Subcutaneous abdominal adipose tissue (tissue), 5 donors: ENCODE measurements around the gene TNFSF15.

ENCODE experiments used
- H3K27ac ChIP-seq: one replicate; pipeline ENCODE4 v1.7.0; 2013; ENCODE audit warnings: low read depth, mild to moderate bottlenecking, inconsistent platforms, low read length, moderate library complexity
- H3K27me3 ChIP-seq, 5 donors: one replicate each; pipeline ENCODE4 v1.7.0; 2013; ENCODE audit warnings: low read length in 5 of 5, inconsistent platforms in 1 of 5; ENCODE audit not compliant: control insufficient read depth in 5 of 5, insufficient read depth in 4 of 5
- H3K36me3 ChIP-seq, 5 donors: one replicate each; pipeline ENCODE4 v1.7.0; 2013; ENCODE audit warnings: low read length in 5 of 5; ENCODE audit not compliant: control insufficient read depth in 5 of 5, insufficient read depth in 5 of 5
- H3K4me1 ChIP-seq, 5 donors: one replicate each; pipeline ENCODE4 v1.7.0; 2013; ENCODE audit warnings: low read length in 5 of 5, mild to moderate bottlenecking in 3 of 5, moderate library complexity in 1 of 5; ENCODE audit not compliant: control insufficient read depth in 5 of 5, insufficient read depth in 5 of 5
- H3K4me3 ChIP-seq, 5 donors: one replicate each; pipeline ENCODE4 v1.7.0; 2013; ENCODE audit warnings: low read length in 5 of 5, low read depth in 1 of 5
- H3K9ac ChIP-seq, 5 donors: one replicate each; pipeline ENCODE4 v1.7.0; 2013; ENCODE audit warnings: low read length in 5 of 5, mild to moderate bottlenecking in 4 of 5, moderate library complexity in 3 of 5
- H3K9me3 ChIP-seq, 5 donors: one replicate each; pipeline ENCODE4 v1.7.0; 2013; ENCODE audit warnings: low read length in 5 of 5; ENCODE audit not compliant: control insufficient read depth in 5 of 5
- donor health status: healthy.
- donor health status: healthy.
- donor health status: healthy.
- donor health status: healthy.
- donor health status: healthy.

TNFSF15 gene

DNA sequence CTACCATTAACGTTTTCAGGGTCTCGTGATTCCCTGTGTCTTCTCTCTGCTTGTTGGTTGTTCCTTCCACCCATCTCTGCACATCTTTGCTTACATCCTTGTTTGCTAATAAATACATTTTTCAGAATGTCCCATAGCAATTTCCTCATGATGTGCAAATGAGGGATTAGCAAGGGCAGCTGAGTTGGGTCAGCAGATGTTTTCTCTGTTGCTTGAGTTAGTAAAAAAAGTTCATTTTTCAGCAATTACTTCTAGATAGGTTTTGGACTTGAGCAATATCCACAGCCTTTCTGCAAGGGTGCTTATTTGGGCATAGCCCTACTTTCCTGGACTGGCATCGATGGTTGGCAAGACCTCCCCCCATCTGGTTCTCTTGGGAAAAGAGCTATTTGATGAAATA is 4.8 kb upstream of the TNFSF15 start:
- Histone ChIP-seq H3K9ac (no peak overlapping the region), H3K36me3 (no peaks in the 10 kb centered on the region), H3K27me3 (no peaks in the 10 kb centered on the region), H3K27ac (no peak overlapping the region), H3K4me1 (peaks cover 2 to 17% (median 14%) of the 10 kb centered on the region in 5 donors), H3K4me3 (no peak overlapping the region), H3K9me3 (no peaks in the 10 kb centered on the region)

DNA sequence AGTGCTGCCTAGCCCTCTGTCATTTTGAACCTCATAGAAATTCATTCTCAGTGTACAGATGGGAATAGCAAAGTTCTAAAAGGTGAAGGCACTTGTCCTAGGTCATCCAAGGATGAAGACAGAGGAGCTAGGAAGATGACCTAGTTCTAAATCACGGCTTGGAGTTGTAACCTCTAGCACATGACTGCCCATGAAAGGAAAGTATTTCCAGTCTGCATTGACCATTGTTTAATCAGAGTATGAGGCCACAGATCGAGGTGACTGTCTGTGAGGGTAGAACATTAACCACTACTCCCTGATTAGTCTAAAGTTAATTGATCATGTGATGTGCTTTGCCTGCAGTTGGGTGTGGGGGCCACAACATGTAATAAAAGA is 674 bp upstream of the TNFSF15 start:
- Histone ChIP-seq H3K9ac (no peak overlapping the region), H3K36me3 (no peaks in the 10 kb centered on the region), H3K27ac (no peak overlapping the region), H3K4me3 (peak overlapping the region in 1 of 5 donors; percentile 57), H3K4me1 (peaks cover 3 to 36% (median 20%) of the 10 kb centered on the region in 5 donors), H3K9me3 (no peaks in the 10 kb centered on the region), H3K27me3 (no peaks in the 10 kb centered on the region)

- no peaks in the 10 kb centered on the region for H3K27me3 ChIP-seq
- no peak overlapping the region for H3K9ac ChIP-seq
- H3K4me3 ChIP-seq = no peak overlapping the region
- no peak overlapping the region for H3K27ac ChIP-seq
- H3K36me3 ChIP-seq = no peaks in the 10 kb centered on the region
- H3K4me1 ChIP-seq = peaks cover 3 to 32% (median 20%) of the 10 kb centered on the region in 5 donors
- no peaks in the 10 kb centered on the region for H3K9me3 ChIP-seq
Observed at GRCh38 chr9:114804505-114804904, 1.3 kb downstream of the TNFSF15 start.

DNA sequence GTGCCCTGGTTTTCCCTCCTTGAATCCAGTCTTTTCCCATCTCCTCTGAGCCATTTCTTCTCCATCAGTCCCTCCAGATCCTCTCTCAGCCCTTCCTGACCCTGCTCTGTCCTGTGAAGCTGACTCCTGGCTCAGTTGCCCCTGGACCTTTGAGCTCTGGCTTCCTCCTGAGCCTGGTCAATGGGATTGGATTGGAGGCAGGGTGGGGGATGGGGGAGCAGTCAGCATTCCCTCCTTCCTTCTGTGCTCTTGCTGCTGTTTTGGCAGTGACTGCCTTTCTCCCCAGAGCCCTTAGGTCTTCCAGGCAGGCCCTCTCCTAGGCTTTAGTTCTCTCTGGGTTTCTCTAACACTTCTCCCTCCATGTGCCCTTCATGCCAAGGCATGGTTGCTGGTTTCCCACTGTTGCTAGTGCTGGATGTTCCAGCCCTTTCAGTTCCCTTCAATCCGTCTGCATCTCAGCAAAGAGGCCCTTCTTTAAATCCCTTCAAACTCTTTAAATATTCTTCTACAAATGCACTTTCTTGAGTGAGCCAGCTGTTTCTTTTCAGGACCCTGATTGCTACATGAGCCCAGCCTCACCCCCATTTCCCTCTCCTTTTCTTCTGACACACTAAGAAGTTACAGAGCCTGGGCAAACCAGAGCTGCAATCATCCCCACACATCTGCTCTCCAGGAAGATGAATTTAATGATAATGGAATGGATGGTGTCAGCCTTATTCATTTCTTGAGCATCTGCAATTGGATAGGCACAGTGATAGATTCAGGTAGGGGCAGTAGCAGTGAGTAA is 2.2 kb downstream of the TNFSF15 start:
- Histone ChIP-seq H3K9me3 (no peaks in the 10 kb centered on the region), H3K9ac (no peak overlapping the region), H3K4me3 (no peak overlapping the region), H3K27me3 (no peaks in the 10 kb centered on the region), H3K4me1 (peaks cover 3 to 35% (median 20%) of the 10 kb centered on the region in 5 donors), H3K27ac (no peak overlapping the region), H3K36me3 (no peaks in the 10 kb centered on the region)

GRCh38 chr9:114799925-114800324 is 5.9 kb downstream of the TNFSF15 start:
- no peaks in the 10 kb centered on the region for H3K36me3 ChIP-seq
- H3K27me3 ChIP-seq = no peaks in the 10 kb centered on the region
- H3K4me1 ChIP-seq = peaks cover 0 to 22% (median 7%) of the 10 kb centered on the region in 5 donors
- H3K4me3 ChIP-seq = no peak overlapping the region
- H3K9ac ChIP-seq = no peak overlapping the region
- no peak overlapping the region for H3K27ac ChIP-seq
- no peaks in the 10 kb centered on the region for H3K9me3 ChIP-seq

GRCh38 chr9:114799441-114799840 is 6.4 kb downstream of the TNFSF15 start:
- no peaks in the 10 kb centered on the region for H3K9me3 ChIP-seq
- no peaks in the 10 kb centered on the region for H3K36me3 ChIP-seq
- H3K9ac ChIP-seq = no peak overlapping the region
- H3K27me3 ChIP-seq = no peaks in the 10 kb centered on the region
- H3K27ac ChIP-seq = no peak overlapping the region
- H3K4me1 ChIP-seq = peaks cover 0 to 17% (median 7%) of the 10 kb centered on the region in 5 donors
- no peak overlapping the region for H3K4me3 ChIP-seq

- no peaks in the 10 kb centered on the region for H3K27me3 ChIP-seq
- no peaks in the 10 kb centered on the region for H3K36me3 ChIP-seq
- no peaks in the 10 kb centered on the region for H3K9me3 ChIP-seq
- no peak overlapping the region for H3K4me3 ChIP-seq
- no peak overlapping the region for H3K9ac ChIP-seq
- no peak overlapping the region for H3K27ac ChIP-seq
- peaks cover 0 to 13% (median 7%) of the 10 kb centered on the region in 5 donors for H3K4me1 ChIP-seq
Observed at GRCh38 chr9:114798780-114799427, 6.9 kb downstream of the TNFSF15 start.

DNA sequence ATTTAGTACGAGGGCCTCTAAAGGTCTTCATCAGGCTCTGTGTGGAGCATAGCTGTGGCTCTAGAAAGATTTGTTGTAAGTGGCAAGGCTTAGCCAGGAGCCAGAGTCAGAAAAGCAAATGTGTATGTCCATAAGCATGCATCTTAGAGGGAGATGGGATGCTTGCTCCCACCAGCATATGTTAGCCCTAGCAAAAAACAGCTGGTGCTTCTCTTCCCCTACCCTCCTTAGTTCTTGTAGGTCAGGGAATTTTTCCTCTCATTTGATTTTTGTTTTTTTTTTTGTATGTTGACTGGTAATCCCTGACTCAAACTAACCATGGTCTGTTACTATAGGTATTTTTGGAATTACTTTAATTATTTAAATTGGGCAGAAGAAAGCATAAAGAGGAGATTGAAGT is 7.7 kb downstream of the TNFSF15 start:
- no peaks in the 10 kb centered on the region for H3K27me3 ChIP-seq
- no peaks in the 10 kb centered on the region for H3K36me3 ChIP-seq
- no peak overlapping the region for H3K4me3 ChIP-seq
- peaks cover 0 to 6% (median 4%) of the 10 kb centered on the region in 5 donors for H3K4me1 ChIP-seq
- no peak overlapping the region for H3K9ac ChIP-seq
- H3K27ac ChIP-seq = no peak overlapping the region
- no peaks in the 10 kb centered on the region for H3K9me3 ChIP-seq

DNA sequence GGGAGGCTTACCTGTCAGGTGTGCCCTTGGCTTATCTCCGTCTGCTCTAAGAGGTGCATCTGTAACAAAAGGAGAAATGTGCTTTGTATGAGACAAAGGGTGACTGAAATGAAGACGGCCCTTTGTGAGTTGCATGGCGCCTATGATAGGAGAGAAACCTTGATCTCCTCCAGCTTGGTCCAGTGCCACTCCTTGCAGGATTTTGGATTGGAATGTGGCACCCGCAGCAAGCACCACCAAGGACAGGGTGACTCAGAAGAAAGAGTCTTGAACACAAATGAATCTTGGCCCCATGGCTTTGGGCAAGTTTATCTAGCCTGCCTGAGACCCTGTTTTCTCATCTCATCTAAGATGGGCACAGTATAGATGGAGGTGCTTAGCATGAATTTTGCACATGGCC is 13.4 kb downstream of the TNFSF15 start:
- no peaks in the 10 kb centered on the region for H3K9me3 ChIP-seq
- no peaks in the 10 kb centered on the region for H3K27me3 ChIP-seq
- no peaks in the 10 kb centered on the region for H3K36me3 ChIP-seq
- no peak overlapping the region for H3K27ac ChIP-seq
- no peak overlapping the region for H3K4me3 ChIP-seq
- no peak overlapping the region for H3K9ac ChIP-seq
- peaks cover 0 to 15% (median 13%) of the 10 kb centered on the region in 5 donors for H3K4me1 ChIP-seq

- Histone ChIP-seq H3K27ac (no peak overlapping the region), H3K9ac (no peak overlapping the region), H3K9me3 (no peaks in the 10 kb centered on the region), H3K36me3 (no peaks in the 10 kb centered on the region), H3K27me3 (no peaks in the 10 kb centered on the region), H3K4me1 (peaks cover 0 to 15% (median 13%) of the 10 kb centered on the region in 5 donors), H3K4me3 (no peak overlapping the region)
Observed at GRCh38 chr9:114791736-114792135, 14.1 kb downstream of the TNFSF15 start.
